ENCODE measurements around the gene TIMM23B. TPM values are rescaled to one million over a fixed set of nuclear protein-coding genes. Genes with fewer than 3 reads are reported as not detected.
"Not testable (repeated sequence)": the region's sequence is repeated elsewhere in the genome, so short reads cannot be mapped to it uniquely, and the experiment has no call there.

TIMM23B gene
- total RNA-seq, 3 donors from 2014 or later = 31.7 to 38.2 (median 32.2) TPM

DNA sequence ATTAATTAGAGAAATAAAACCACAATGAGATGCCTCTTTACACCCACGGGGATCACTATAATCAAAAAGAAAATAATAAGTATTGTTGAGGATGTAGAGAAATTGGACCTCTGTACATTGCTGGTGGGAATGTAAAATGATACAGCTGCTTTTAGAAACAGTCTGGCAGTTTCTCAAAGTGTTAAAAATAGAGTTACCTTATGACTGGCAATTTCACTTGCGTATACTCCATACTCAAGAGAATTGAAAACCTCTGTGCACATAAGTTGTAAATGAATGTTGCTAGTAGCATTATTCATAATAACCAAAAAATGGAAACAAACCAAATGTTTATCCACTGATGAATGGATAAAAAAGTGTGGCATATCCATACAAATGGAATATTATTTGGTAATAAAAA lies 6.3 kb downstream of the TIMM23B start:
- not testable (repeated sequence) for H3K4me3 Mint-ChIP-seq; H3K27me3 Mint-ChIP-seq (ENCODE audit: low read depth); H3K4me1 Mint-ChIP-seq (ENCODE audit: low read depth); ATAC-seq; H3K9me3 Mint-ChIP-seq; DNase-seq
- peaks cover 19% of the 10 kb centered on the region for H3K36me3 Mint-ChIP-seq (ENCODE audit: insufficient read depth)

GRCh38 chr10:49948737-49949136 lies 6.9 kb downstream of the TIMM23B start:
- ATAC-seq = not testable (repeated sequence)
- peaks cover 19% of the 10 kb centered on the region for H3K36me3 Mint-ChIP-seq (ENCODE audit: insufficient read depth)

DNA sequence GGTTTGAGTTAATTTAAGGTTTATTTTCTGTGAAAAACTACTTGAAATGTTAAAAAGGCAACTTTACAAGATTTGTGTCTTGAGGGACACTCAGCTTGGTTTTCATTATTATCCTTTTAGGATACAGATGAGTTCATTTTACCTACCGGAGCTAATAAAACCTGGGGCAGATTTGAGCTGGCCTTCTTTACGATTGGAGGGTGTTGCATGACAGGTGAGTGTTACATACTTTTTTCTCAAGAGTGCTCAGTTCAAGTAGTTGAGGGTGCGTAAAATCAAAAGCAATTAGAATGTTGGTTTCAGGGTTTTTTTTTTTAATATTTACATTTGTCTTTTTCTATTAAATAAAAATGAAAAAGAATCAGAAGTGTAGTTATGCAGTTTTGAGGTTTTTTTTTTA lies 10.2 kb downstream of the TIMM23B start:
- not testable (repeated sequence) for H3K4me3 Mint-ChIP-seq; DNase-seq; H3K27me3 Mint-ChIP-seq (ENCODE audit: low read depth); ATAC-seq; H3K9me3 Mint-ChIP-seq; H3K4me1 Mint-ChIP-seq (ENCODE audit: low read depth)
- H3K36me3 Mint-ChIP-seq (ENCODE audit: insufficient read depth) = peaks cover 23% of the 10 kb centered on the region

More at GRCh38 chr10:49948737-49949136, 6.9 kb downstream of the TIMM23B start:
- not testable (repeated sequence) for H3K9me3 Mint-ChIP-seq; H3K27me3 Mint-ChIP-seq (ENCODE audit: low read depth); DNase-seq; H3K4me1 Mint-ChIP-seq (ENCODE audit: low read depth); H3K4me3 Mint-ChIP-seq

DNA sequence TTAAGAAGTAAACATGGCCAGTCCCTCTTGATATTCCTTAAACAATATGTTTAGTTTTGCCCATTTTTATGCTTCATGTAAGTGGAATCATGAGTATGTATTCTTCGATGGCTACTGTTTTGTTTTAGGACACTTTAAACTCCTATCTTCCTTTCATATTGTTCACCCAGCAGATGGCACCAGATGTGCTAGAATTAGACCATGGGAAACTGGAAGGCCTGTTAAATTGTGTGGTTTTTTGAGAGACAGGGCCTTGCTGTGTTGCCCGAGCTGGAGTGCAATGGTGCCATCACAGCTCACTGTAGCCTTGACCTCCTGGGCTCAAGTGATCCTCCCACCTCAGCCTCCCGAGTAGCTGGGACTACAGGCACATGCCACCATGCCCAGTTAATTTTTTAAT lies 11.3 kb downstream of the TIMM23B start:
- DNase-seq; H3K4me3 Mint-ChIP-seq; H3K27me3 Mint-ChIP-seq (ENCODE audit: low read depth); ATAC-seq; H3K9me3 Mint-ChIP-seq; H3K4me1 Mint-ChIP-seq (ENCODE audit: low read depth): not testable (repeated sequence)
- peaks cover 27% of the 10 kb centered on the region for H3K36me3 Mint-ChIP-seq (ENCODE audit: insufficient read depth)

GRCh38 chr10:49970331-49970857 lies 28.5 kb downstream of the TIMM23B start:
- H3K4me3 Mint-ChIP-seq; ATAC-seq; H3K27me3 Mint-ChIP-seq (ENCODE audit: low read depth); H3K4me1 Mint-ChIP-seq (ENCODE audit: low read depth); DNase-seq; H3K9me3 Mint-ChIP-seq: not testable (repeated sequence)
- H3K36me3 Mint-ChIP-seq (ENCODE audit: insufficient read depth) = peaks cover 11% of the 10 kb centered on the region

GRCh38 chr10:49971466-49971865 lies 29.6 kb downstream of the TIMM23B start:
- H3K27me3 Mint-ChIP-seq (ENCODE audit: low read depth); H3K4me1 Mint-ChIP-seq (ENCODE audit: low read depth); ATAC-seq; H3K9me3 Mint-ChIP-seq; H3K36me3 Mint-ChIP-seq (ENCODE audit: insufficient read depth); DNase-seq; H3K4me3 Mint-ChIP-seq: not testable (repeated sequence)

GRCh38 chr10:49972094-49972493 lies 30.2 kb downstream of the TIMM23B start:
- not testable (repeated sequence) for H3K36me3 Mint-ChIP-seq (ENCODE audit: insufficient read depth); H3K4me3 Mint-ChIP-seq; H3K9me3 Mint-ChIP-seq; H3K27me3 Mint-ChIP-seq (ENCODE audit: low read depth); ATAC-seq; H3K4me1 Mint-ChIP-seq (ENCODE audit: low read depth); DNase-seq

DNA sequence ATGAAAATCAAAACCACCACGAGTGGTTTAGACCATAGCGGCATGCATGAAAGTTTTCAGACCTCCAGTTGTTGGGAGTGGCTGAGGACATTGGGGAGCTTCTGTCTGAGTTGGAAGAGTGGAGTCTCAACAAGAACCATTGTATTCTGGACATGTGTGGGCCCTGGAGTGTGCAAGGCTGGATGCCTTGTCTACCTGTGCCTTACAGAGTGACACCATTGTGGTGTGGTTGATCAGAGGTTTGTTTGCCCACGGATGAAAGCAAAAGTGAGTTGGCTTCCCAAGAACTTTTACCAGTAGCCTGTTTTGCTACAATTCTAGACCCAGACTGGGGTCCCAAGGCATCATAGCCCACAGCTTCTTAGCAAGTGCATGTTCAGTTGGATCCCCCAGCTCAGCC lies 35.9 kb downstream of the TIMM23B start:
- H3K27me3 Mint-ChIP-seq (ENCODE audit: low read depth); H3K4me3 Mint-ChIP-seq; DNase-seq; ATAC-seq; H3K9me3 Mint-ChIP-seq; H3K4me1 Mint-ChIP-seq (ENCODE audit: low read depth): not testable (repeated sequence)
- H3K36me3 Mint-ChIP-seq (ENCODE audit: insufficient read depth) = peaks cover 10% of the 10 kb centered on the region

GRCh38 chr10:49987207-49987606 lies 45.4 kb downstream of the TIMM23B start:
- ATAC-seq; H3K9me3 Mint-ChIP-seq; DNase-seq; H3K4me1 Mint-ChIP-seq (ENCODE audit: low read depth); H3K27me3 Mint-ChIP-seq (ENCODE audit: low read depth); H3K36me3 Mint-ChIP-seq (ENCODE audit: insufficient read depth); H3K4me3 Mint-ChIP-seq: not testable (repeated sequence)

- not testable (repeated sequence) for DNase-seq; H3K4me1 Mint-ChIP-seq (ENCODE audit: low read depth); H3K36me3 Mint-ChIP-seq (ENCODE audit: insufficient read depth); H3K9me3 Mint-ChIP-seq; H3K27me3 Mint-ChIP-seq (ENCODE audit: low read depth); H3K4me3 Mint-ChIP-seq; ATAC-seq
Observed at GRCh38 chr10:49988376-49988775, 46.5 kb downstream of the TIMM23B start, which contains the start of gene AGAP6. AGAP6 (plus strand) TSS chr10:49988406; CDS start chr10:49988716, 310 bp downstream.

GRCh38 chr10:49995321-49995720 lies 53.5 kb downstream of the TIMM23B start:
- not testable (repeated sequence) for H3K4me1 Mint-ChIP-seq (ENCODE audit: low read depth); H3K36me3 Mint-ChIP-seq (ENCODE audit: insufficient read depth); ATAC-seq; H3K9me3 Mint-ChIP-seq; H3K4me3 Mint-ChIP-seq; DNase-seq; H3K27me3 Mint-ChIP-seq (ENCODE audit: low read depth)

DNA sequence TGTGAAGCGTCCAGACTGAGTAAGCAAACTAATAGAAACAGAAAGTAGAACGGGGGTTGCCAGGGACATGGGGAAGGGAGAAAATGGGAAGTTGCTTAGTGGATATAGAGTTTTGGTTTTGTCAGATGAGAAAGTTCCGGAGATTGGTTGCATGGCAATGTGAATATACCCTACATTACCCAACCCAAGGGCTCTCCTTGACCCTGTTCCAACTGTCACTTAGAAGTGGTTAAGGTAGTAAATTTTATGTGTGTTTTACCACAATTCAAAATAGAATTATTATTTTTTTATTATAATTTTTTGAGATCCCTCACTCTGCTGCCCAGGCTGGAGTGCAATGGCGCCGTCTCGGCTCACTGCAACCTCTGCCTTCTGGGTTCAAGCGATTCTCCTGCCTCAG lies 72.2 kb downstream of the TIMM23B start:
- not testable (repeated sequence) for DNase-seq; ATAC-seq; H3K4me3 Mint-ChIP-seq; H3K4me1 Mint-ChIP-seq (ENCODE audit: low read depth); H3K27me3 Mint-ChIP-seq (ENCODE audit: low read depth); H3K9me3 Mint-ChIP-seq; H3K36me3 Mint-ChIP-seq (ENCODE audit: insufficient read depth)

- H3K27me3 Mint-ChIP-seq (ENCODE audit: low read depth); H3K9me3 Mint-ChIP-seq; H3K36me3 Mint-ChIP-seq (ENCODE audit: insufficient read depth); H3K4me1 Mint-ChIP-seq (ENCODE audit: low read depth); DNase-seq; ATAC-seq; H3K4me3 Mint-ChIP-seq: not testable (repeated sequence)
Observed at GRCh38 chr10:50015596-50016220, 73.9 kb downstream of the TIMM23B start.

DNA sequence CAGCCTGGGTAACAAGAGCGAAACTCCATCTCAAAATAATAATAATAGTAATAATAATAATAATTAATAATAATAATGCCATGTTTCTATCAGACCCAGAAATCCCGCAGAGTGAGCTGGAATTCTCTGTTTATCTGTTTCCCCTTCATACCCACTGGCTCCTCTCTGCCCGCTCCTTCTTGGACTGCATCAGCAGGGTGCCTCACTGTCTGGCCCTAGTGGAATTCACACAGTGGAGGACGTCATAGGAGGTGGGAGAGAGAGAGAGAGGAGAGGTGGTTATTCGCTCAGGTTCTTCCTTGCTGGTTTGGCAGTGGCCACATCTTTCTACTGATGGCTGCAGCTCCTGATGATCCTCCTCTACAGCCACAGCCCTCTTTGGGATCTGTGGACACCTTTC lies 75.1 kb downstream of the TIMM23B start:
- not testable (repeated sequence) for H3K4me1 Mint-ChIP-seq (ENCODE audit: low read depth); H3K27me3 Mint-ChIP-seq (ENCODE audit: low read depth); ATAC-seq; H3K4me3 Mint-ChIP-seq; H3K9me3 Mint-ChIP-seq; DNase-seq; H3K36me3 Mint-ChIP-seq (ENCODE audit: insufficient read depth)

- DNase-seq; H3K4me3 Mint-ChIP-seq; H3K9me3 Mint-ChIP-seq; ATAC-seq; H3K27me3 Mint-ChIP-seq (ENCODE audit: low read depth); H3K36me3 Mint-ChIP-seq (ENCODE audit: insufficient read depth); H3K4me1 Mint-ChIP-seq (ENCODE audit: low read depth): not testable (repeated sequence)
Observed at GRCh38 chr10:50017646-50018045, 75.8 kb downstream of the TIMM23B start.

All from activated T-cell treated with anti-CD3 and anti-CD28 coated beads, Interleukin-2, amount 50 U/mL, for 4 hours (primary cell).